Keratinocyte (primary cell): ENCODE data around the gene RAPGEF1.

Experiments used
- EZH2 ChIP-seq: IDR thresholded peaks from one replicate; pipeline ENCODE4 v1.6.1; 2012; ENCODE audit warnings: inconsistent platforms, mild to moderate bottlenecking, low read length, moderate library complexity
- TF ChIP-seq, protein P1 (sequence below), 3 experiments: IDR thresholded peaks in 1 of 3; conservative IDR thresholded peaks in 1 of 3; optimal IDR thresholded peaks in 1 of 3; 2 replicates in 2 of 3; 3 replicates in 1 of 3; pipeline versions ENCODE3 to v1.5.1; 2011; ENCODE audit warnings: low read length in 3 of 3, mild to moderate bottlenecking in 3 of 3, moderate library complexity in 2 of 3, control low read depth in 1 of 3, inconsistent platforms in 1 of 3; ENCODE audit not compliant: insufficient read depth in 2 of 3; ENCODE audit errors: extremely low read depth in 1 of 3

DNA sequence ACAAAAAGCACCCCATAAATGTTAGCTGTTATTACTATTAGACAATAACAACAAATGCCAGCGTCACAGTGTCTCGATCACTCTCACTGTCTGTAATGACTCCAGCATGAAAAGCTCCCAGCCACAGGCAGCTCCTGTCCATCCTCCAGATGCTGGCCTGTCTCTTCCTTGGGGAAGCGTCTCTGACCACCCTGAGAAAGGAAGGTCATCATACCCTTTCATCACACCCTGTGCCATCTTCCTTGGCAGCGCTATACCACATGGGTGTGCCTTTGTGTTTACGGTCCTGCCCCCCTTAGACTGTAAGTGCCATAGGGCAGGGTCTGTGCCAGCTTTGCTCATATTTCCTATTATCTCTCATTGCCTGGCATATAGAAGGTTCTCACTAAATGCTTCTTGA lies 104.0 kb downstream of the RAPGEF1 start:
- TF ChIP-seq, protein P1, sequence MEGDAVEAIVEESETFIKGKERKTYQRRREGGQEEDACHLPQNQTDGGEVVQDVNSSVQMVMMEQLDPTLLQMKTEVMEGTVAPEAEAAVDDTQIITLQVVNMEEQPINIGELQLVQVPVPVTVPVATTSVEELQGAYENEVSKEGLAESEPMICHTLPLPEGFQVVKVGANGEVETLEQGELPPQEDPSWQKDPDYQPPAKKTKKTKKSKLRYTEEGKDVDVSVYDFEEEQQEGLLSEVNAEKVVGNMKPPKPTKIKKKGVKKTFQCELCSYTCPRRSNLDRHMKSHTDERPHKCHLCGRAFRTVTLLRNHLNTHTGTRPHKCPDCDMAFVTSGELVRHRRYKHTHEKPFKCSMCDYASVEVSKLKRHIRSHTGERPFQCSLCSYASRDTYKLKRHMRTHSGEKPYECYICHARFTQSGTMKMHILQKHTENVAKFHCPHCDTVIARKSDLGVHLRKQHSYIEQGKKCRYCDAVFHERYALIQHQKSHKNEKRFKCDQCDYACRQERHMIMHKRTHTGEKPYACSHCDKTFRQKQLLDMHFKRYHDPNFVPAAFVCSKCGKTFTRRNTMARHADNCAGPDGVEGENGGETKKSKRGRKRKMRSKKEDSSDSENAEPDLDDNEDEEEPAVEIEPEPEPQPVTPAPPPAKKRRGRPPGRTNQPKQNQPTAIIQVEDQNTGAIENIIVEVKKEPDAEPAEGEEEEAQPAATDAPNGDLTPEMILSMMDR (optimal IDR thresholded peaks at IDR 0.05 in 1 of 3, IDR thresholded peaks at IDR 0.05 in 1 of 3, conservative IDR thresholded peaks at IDR 0.05 in 1 of 3; ENCODE audit: extremely low read depth in 1 of 3, insufficient read depth in 2 of 3, low read length in 3 of 3) = peak in 1 of 3 experiments; percentile 0
- no peak for TF ChIP-seq EZH2
